GM12891 (cell line): ENCODE results near the gene ATP2B2.

Source experiments
- DNase-seq: peaks from one replicate; pipeline ENCODE4 v3.0.0; 2011; ENCODE audit warnings: low spot score; ENCODE audit not compliant: insufficient read length
- FAIRE-seq: peaks from 2 replicates; lab custom pipeline; 2011; peaks lifted over from hg19 to GRCh38; lab: Jason Lieb, UNC
- PAX5 ChIP-seq: IDR thresholded peaks from 2 replicates; pipeline ENCODE4 v1.6.1; 2011; ENCODE audit warnings: low read length, moderate library complexity, mild to moderate bottlenecking; ENCODE audit not compliant: insufficient read depth, severe bottlenecking
- POLR2A ChIP-seq: IDR thresholded peaks from 2 replicates; pipeline ENCODE4 v1.6.1; 2011; ENCODE audit warnings: low read depth, low read length, control low read depth
- POLR2AphosphoS5 ChIP-seq: IDR thresholded peaks from 2 replicates; pipeline ENCODE4 v1.6.1; 2011; ENCODE audit warnings: low read depth, low read length, control low read depth
- POU2F2 ChIP-seq: IDR thresholded peaks from 2 replicates; pipeline ENCODE4 v1.6.1; 2011; ENCODE audit warnings: low read depth, mild to moderate bottlenecking, control low read depth, low read length, moderate library complexity
- SPI1 ChIP-seq: IDR thresholded peaks from 2 replicates; pipeline ENCODE4 v1.6.1; 2011; ENCODE audit warnings: low read depth, low read length, control low read depth
- TAF1 ChIP-seq: IDR thresholded peaks from 2 replicates; pipeline ENCODE4 v1.6.1; 2011; ENCODE audit warnings: low read depth, low read length, control low read depth

The ATP2B2 gene

DNA sequence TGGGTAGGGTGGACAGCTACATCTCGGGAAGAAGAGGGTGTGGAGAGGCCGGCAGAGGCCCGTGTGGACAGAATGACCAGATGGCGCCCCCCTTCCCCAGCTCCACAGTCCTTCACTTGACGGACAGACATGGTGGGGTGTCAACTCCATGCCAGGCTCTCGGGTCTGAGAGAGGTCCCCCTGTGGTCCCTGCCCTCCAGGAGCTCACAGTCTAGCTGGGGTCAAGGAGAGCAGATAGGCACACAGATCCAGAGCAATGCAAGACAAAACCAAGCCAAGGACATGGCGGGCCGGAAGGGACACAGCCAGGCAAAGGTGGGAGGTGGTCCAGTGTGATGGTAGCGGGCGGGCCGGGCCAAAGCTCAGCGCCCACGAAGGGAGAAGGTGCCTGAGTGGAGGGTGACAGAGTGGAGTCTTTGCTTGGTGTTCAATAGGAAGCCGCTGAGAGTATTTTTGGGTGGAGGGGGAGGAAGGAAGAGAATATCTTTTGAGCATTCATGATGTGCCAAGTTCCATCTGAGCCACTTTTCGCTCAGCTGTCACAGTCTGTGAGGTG, 112.4 kb downstream of the ATP2B2 start:
- TF ChIP-seq SPI1 (no peak), PAX5 (no peak), POU2F2 (no peak), POLR2AphosphoS5 (no peak), POLR2A (no peak), TAF1 (no peak)
- DNase-seq (no peak), FAIRE-seq (no peak)

DNA sequence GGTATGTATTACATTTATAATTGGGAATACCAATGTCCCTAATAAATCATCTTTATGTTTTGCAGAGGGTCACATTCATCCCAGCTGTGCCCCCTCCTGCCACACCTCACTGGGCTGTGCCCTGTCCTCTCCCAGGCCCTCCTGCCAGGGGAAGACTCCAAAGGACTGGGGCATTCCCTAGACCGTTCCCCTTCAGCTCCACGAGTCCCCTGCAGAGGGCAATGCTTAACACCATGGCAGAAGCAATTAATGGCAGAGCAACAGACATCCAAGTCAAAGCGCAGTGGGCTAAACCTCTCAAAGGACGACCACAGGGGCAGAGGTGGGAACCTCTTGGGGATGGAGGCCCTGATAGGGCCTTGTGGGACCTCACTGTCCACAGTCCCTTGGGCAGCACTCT, 113.1 kb downstream of the ATP2B2 start:
- FAIRE-seq = no peak
- no peak for TF ChIP-seq POLR2A
- no peak for TF ChIP-seq POU2F2
- TF ChIP-seq POLR2AphosphoS5 = no peak
- no peak for TF ChIP-seq PAX5
- no peak for TF ChIP-seq SPI1
- TF ChIP-seq TAF1 = no peak
- no peak for DNase-seq

DNA sequence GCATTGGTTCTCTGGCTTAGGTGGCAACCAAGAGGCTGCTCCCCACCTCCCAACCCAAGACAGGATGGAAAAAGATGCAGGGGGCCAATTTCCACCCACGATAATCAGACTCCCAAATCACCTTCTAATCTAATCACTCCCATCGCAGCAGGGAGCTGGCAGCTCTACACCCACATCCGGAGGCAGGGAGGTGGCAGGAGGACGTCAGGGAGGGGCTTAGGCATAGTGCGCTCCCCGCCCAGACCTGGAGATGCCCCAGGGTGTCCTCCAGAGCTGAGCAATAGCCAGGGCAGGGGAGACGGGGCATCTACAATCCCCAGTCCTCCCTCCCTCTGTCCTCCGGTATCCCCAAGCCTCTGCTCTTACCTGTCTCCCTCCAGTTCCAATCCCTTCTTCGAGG, 114.0 kb downstream of the ATP2B2 start:
- DNase-seq = no peak
- TF ChIP-seq TAF1 = no peak
- TF ChIP-seq POLR2AphosphoS5 = no peak
- no peak for TF ChIP-seq POLR2A
- no peak for TF ChIP-seq PAX5
- TF ChIP-seq POU2F2 = no peak
- FAIRE-seq = no peak

DNA sequence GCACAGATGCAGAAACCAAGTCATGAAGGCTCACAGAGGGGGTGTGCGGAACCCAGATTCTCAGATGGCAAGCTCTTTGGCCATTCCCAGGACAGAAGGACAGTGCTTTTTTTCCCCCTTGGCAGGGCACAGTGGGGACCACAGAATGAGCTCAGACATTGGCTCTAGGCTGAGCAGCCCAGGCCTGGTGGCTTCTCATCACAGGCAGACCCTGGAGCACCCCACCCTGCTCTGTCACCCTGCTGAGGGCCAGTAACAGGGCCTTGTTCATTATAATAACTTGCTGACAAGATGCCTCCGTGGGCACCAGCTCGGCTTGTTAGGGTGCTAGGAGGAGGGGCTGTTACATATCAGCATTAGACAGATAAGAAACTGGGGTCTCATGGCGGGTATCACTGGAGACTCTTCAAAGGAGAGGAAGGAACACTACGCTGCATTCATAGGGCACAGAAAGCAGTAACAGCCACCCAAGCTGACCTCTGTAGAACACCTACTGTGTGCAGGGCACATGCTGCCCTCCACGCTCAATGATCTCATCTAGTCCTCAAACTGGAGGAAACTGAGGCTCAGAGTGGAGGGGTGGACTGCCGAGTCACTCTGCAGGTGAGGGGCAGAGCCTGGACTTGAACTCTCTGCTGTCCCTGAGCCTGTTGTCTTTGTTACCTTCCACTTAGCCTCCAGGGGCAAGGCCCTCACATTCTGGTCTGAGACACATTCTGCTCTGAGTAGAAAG, 114.6 kb downstream of the ATP2B2 start:
- no peak for TF ChIP-seq POLR2A
- no peak for TF ChIP-seq PAX5
- TF ChIP-seq TAF1 = no peak
- DNase-seq (no peak), FAIRE-seq (no peak)

DNA sequence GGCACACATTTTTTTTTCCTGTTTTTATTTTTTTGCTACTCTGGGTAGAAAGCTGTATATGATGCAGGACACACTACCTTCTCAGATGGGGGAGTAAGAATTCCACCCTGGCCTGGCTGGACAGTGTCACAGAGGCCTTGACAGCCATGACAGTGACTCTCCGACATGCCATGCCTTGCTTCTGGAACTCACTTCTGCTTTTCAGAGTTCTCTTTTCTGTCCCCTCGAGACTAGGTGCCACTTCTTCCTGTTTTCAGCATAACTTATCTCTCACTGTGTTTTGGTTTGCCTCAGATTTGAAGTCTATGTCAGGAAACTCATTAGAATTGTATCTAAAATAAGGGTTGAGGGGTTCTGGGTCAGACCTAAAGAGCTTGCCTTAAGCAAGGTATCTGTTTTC, 115.4 kb downstream of the ATP2B2 start:
- TF ChIP-seq PAX5 (no peak), SPI1 (peak; percentile 95)
- FAIRE-seq (peak; percentile 79), DNase-seq (no peak)

DNA sequence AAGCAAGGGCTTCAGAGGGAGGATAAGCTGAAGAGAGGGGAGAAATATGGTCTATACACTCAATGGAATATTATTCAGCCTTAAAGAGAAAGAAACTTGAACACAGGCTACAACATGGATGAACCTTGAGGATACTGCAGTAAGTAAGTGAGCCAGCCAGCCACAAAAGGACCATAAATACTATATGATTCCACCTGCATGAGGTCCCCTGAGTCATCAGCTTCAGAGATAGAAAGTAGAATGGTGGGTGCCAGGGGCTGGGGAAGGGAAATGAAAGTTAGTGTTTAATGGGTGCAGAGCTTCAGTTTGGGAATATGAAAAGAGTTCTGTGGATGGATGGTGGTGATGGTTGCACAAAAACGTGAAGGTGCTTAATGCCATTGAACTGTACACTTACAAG, 116.0 kb downstream of the ATP2B2 start:
- no peak for DNase-seq
- no peak for TF ChIP-seq PAX5
- TF ChIP-seq SPI1 = no peak
- TF ChIP-seq POLR2AphosphoS5 = no peak
- TF ChIP-seq POLR2A = no peak
- no peak for TF ChIP-seq POU2F2
- no peak for TF ChIP-seq TAF1
- peak; percentile 26 for FAIRE-seq

DNA sequence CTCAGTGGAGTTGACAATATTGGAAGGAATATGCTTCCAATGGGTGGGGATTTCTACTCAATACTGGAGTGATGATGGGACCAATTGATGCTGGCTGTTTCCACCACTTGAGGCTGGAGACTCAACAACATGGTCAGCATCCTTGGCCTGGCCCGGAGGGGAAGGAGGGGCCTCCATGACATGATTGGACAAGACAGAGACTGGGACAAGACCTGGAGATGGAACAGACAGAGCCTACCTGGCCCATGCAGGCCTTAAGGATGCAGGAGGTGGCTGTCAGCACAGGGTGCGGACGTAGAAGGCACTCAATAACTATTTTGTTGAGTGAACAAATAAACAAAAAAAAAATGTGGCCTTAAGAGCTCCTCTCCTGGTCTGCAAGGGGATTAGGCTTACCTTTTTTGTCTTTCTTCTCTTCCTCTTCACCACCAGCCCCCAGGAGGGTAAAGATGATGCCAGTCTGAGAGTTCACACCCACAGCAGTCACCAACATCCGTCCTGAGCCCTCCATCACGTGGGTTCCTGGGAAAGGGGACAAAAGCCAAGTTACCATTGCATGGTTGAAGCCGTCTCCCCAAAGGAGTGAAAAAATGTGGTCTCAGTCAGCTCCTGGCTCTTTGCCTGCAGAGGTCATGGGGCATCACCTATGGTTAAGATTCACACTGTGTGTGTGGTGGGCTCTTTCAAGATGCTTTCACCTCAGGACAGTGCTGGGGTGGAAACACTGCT, 117.3 kb downstream of the ATP2B2 start:
- TF ChIP-seq PAX5 = no peak
- no peak for TF ChIP-seq TAF1
- no peak for TF ChIP-seq POU2F2
- TF ChIP-seq SPI1 = no peak
- no peak for TF ChIP-seq POLR2AphosphoS5
- no peak for TF ChIP-seq POLR2A
- DNase-seq (no peak), FAIRE-seq (peak; percentile 64)

DNA sequence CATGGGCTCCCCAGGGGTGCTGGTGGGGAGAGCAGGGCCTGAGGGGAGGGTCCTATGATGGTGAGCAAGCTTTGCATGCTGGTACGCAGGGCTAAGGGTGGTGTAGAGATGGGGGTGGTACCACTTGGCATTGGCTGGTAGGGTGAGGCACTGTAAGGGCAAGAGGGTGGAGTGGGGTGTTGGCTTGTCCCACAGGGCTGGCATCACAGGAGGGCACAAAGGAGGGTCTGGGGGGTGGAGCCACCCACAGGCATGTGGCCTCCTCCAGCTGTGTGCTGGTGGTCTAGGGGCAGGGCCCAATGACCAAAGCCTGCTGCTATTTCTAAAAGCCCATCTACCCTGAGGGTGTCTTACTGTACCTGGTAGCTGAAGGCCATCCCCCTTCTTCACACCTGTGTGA, 119.3 kb downstream of the ATP2B2 start:
- FAIRE-seq = no peak
- DNase-seq = no peak
- TF ChIP-seq POU2F2 (no peak), POLR2AphosphoS5 (no peak), PAX5 (no peak), TAF1 (no peak), SPI1 (no peak)

DNA sequence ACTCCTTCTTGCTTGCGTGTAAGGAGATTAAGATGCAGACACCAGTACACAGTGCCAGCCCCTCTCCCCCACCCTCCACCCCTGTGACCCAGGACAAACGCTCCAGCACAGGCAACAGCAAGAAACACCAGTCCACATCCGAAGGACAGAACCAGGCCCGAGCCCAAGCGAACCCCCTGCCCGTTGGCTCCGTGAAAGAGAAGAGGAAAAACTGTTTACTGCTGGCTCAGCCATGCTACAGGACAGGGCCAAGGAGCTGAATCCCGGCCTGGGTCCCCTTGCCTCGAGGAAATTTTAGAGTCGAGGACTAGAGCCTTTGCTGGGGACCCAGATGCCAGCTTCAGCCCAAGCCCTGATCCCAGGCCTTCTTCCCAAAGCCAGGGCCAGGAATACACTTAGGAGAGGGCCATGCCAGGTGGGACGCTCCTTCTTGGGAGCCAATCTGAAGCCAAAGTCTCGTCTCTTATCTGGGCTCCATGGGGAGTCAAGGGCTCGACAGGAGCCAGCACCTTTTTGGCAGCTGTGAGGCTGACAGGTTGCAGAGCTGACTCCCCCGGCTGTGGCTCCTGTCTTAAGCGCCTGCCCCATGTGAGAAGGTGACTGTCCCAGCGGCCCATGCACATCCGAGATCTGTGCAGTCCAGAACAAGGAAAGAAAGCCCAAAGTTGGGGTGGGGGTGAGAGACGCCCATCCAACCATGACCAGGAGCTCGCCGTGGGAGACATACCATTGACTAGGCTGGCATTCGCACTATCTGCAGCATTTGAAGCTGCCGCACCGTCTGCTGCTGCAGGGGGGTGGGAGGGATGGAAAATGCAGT, 120.6 kb downstream of the ATP2B2 start:
- DNase-seq (no peak), FAIRE-seq (no peak)
- TF ChIP-seq SPI1 (no peak), TAF1 (no peak), PAX5 (no peak), POLR2AphosphoS5 (no peak), POU2F2 (no peak), POLR2A (no peak)
